ENCODE results near the gene PLAU.

PLAU gene

DNA sequence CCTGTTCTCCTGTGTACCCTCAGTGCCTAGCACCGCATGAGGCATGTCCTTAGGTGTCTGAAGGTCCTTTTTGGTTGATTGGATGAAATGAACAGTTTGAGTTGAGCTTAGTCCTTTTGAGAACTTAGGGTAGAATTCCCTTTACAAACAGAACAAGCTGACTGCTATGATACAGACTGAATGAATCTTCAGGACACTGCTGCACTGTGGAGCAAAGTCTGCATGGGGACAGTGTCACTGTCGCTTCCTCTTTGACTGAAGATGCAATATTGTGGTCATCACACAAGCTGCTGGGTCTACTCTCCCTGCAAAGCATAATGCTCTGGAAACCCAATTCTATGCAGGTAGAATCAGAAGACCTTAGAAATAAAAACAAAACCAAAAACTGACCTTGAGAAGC lies 8.6 kb upstream of the PLAU start:
- H3K27ac ChIP-seq: no peak overlapping the region

DNA sequence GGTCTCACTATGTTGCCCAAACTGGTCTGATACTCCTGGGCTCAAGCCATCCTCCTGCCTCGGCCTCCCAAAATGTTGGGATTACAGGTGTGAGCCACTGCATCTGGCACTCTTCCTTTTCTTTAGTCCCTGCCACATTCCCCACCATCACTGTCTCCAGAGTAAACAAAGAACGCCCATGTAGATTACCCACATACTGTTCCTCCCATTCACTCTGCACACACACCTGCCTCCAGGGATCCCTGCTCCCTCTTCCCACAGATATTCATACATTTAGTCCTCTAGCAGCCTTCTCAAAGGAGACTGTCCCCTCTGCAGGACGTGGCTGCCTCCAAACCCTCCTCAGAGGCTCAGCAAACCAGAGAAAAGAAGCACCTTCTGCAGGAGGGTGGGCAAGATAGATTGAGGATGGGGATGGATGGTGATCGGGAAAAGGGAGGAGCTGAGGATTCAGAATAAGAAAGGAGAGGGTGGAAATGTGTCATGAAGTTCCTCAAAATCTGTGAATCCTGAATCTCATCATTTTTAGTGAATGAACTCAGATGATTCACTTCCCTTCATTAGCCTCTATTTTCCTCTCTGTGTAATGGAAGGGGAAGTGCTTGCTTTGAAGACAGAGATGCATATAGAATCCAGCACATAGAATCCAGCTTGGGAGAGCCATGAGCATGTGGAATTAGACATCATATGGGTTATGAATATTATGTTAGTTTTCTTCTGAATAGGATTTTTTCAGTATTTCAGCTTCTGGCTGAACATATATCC lies 5.5 kb upstream of the PLAU start:
- TF ChIP-seq, protein P1, sequence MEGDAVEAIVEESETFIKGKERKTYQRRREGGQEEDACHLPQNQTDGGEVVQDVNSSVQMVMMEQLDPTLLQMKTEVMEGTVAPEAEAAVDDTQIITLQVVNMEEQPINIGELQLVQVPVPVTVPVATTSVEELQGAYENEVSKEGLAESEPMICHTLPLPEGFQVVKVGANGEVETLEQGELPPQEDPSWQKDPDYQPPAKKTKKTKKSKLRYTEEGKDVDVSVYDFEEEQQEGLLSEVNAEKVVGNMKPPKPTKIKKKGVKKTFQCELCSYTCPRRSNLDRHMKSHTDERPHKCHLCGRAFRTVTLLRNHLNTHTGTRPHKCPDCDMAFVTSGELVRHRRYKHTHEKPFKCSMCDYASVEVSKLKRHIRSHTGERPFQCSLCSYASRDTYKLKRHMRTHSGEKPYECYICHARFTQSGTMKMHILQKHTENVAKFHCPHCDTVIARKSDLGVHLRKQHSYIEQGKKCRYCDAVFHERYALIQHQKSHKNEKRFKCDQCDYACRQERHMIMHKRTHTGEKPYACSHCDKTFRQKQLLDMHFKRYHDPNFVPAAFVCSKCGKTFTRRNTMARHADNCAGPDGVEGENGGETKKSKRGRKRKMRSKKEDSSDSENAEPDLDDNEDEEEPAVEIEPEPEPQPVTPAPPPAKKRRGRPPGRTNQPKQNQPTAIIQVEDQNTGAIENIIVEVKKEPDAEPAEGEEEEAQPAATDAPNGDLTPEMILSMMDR (conservative IDR thresholded peaks at IDR 0.05): no peak
- H3K27ac ChIP-seq: no peak overlapping the region

More for the DNA sequence above, 8.6 kb upstream of the PLAU start:
- TF ChIP-seq, protein P1 (conservative IDR thresholded peaks at IDR 0.05): no peak

- TF ChIP-seq, protein P1 (conservative IDR thresholded peaks at IDR 0.05): no peak
- H3K27ac ChIP-seq: no peak overlapping the region
Observed at GRCh38 chr10:73906524-73907447, 4.1 kb upstream of the PLAU start.

GRCh38 chr10:73907841-73908517 lies 3.0 kb upstream of the PLAU start:
- TF ChIP-seq, protein P1 (conservative IDR thresholded peaks at IDR 0.05): no peak
- no peak overlapping the region for H3K27ac ChIP-seq

- no peak overlapping the region for H3K27ac ChIP-seq
Observed at GRCh38 chr10:73908853-73909539, 1.9 kb upstream of the PLAU start.

GRCh38 chr10:73909540-73910115 lies 1.3 kb upstream of the PLAU start:
- TF ChIP-seq, protein P1 (conservative IDR thresholded peaks at IDR 0.05): no peak
- no peak overlapping the region for H3K27ac ChIP-seq

More at GRCh38 chr10:73908853-73909539, 1.9 kb upstream of the PLAU start:
- TF ChIP-seq, protein P1 (conservative IDR thresholded peaks at IDR 0.05): no peak
